ENCODE results near the gene TMEM72. TPM values are rescaled to one million over a fixed set of nuclear protein-coding genes. Genes with fewer than 3 reads are reported as not detected.

Gene TMEM72
- total RNA-seq, 1 experiment from 2014 or later, result not detected

DNA sequence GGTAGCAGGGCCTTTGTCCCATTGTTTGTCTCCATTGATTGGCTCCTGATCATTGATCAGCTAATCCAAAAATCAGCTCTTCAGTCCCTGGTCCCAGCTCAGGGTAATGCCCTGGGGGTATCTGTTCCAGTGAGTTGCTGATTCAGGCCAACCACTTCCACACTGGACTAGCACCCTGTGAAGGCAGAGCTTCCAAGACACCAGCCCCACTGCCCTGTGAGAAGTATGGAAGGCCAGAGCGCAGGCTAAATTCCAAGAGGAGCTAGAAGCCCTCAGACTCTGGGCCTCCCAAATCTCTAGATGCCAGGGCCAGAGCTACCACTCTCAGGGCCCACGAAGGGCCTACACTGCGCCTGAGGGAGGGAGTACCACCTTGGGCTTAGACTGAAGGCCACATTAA, 10.4 kb downstream of the TMEM72 start:
- Histone ChIP-seq H3K36me3 (ENCODE audit: control insufficient read depth in 1 of 2, insufficient read depth in 2 of 2, low read length in 2 of 2) (no peaks in the 10 kb centered on the region), H3K27me3 (ENCODE audit: insufficient read depth, low read length) (no peaks in the 10 kb centered on the region), H3K27ac (ENCODE audit: low read depth, low read length) (no peak overlapping the region), H3K79me2 (ENCODE audit: insufficient read depth, low read length) (no peaks in the 10 kb centered on the region), H3K4me1 (ENCODE audit: control insufficient read depth in 1 of 2, insufficient read depth in 2 of 2, low read length in 2 of 2) (no peaks in the 10 kb centered on the region), H3K4me2 (ENCODE audit: low read length) (no peak overlapping the region), H3K9ac (ENCODE audit: low read length) (no peak overlapping the region), H3K4me3 (replicated peaks in 1 of 2; ENCODE audit: low read depth in 1 of 2, low read length in 2 of 2) (no peak overlapping the region), H3K9me2 (ENCODE audit: insufficient read depth) (no peaks in the 10 kb centered on the region), H2AFZ (ENCODE audit: low read depth, low read length, poor library complexity, severe bottlenecking) (no peak overlapping the region), H4K20me1 (ENCODE audit: insufficient read depth) (no peaks in the 10 kb centered on the region), H3K9me3 (ENCODE audit: control insufficient read depth in 1 of 2, insufficient read depth in 1 of 2, low read depth in 1 of 2, low read length in 2 of 2) (no peaks in the 10 kb centered on the region)
- ChIA-PET POLR2A (no interaction called here), RAD21 (ENCODE audit: low non-redundant PET in 1 of 2, low total read pairs in 2 of 2, uncharacterized antibody in 2 of 2, unreplicated experiment in 2 of 2) (no interaction called here), CTCF (no interaction called here)
- ATAC-seq (no peak), DNase-seq (ENCODE audit: low read depth, low spot score) (no peak)
- intact Hi-C loops (cut with micrococcal nuclease), result no loop called here
- BruUV-seq (replicated peaks), result no TSS peak
- TF ChIP-seq SIN3A (IDR thresholded peaks at IDR 0.05; ENCODE audit: low read depth), result no peak
- no peak for TF ChIP-seq POLR2A (IDR thresholded peaks at IDR 0.05; ENCODE audit: borderline replicate concordance, extremely low read depth, insufficient read depth, insufficient read length)
- no peak for TF ChIP-seq REST (IDR thresholded peaks at IDR 0.05; ENCODE audit: low read depth)
- TF ChIP-seq ELF1 (IDR thresholded peaks at IDR 0.05; ENCODE audit: borderline replicate concordance, low read depth), result no peak
- TF ChIP-seq, protein P1, sequence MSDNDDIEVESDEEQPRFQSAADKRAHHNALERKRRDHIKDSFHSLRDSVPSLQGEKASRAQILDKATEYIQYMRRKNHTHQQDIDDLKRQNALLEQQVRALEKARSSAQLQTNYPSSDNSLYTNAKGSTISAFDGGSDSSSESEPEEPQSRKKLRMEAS (IDR thresholded peaks at IDR 0.05), result no peak
- TF ChIP-seq, protein P2, sequence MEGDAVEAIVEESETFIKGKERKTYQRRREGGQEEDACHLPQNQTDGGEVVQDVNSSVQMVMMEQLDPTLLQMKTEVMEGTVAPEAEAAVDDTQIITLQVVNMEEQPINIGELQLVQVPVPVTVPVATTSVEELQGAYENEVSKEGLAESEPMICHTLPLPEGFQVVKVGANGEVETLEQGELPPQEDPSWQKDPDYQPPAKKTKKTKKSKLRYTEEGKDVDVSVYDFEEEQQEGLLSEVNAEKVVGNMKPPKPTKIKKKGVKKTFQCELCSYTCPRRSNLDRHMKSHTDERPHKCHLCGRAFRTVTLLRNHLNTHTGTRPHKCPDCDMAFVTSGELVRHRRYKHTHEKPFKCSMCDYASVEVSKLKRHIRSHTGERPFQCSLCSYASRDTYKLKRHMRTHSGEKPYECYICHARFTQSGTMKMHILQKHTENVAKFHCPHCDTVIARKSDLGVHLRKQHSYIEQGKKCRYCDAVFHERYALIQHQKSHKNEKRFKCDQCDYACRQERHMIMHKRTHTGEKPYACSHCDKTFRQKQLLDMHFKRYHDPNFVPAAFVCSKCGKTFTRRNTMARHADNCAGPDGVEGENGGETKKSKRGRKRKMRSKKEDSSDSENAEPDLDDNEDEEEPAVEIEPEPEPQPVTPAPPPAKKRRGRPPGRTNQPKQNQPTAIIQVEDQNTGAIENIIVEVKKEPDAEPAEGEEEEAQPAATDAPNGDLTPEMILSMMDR (IDR thresholded peaks at IDR 0.05 in 2 of 3, conservative IDR thresholded peaks at IDR 0.05 in 1 of 3; ENCODE audit: borderline replicate concordance in 1 of 3, insufficient read depth in 1 of 3, low read depth in 2 of 3, low read length in 2 of 3), result no peak
- no peak for TF ChIP-seq RAD21 (IDR thresholded peaks at IDR 0.05; ENCODE audit: low read depth)
- TF ChIP-seq SRF (IDR thresholded peaks at IDR 0.05; ENCODE audit: low read depth), result no peak
- no peak for TF ChIP-seq EZH2phosphoT487 (IDR thresholded peaks at IDR 0.05; ENCODE audit: borderline replicate concordance)
- no peak for TF ChIP-seq TCF7L2 (IDR thresholded peaks at IDR 0.05; ENCODE audit: borderline replicate concordance, extremely low read depth, insufficient read depth, insufficient read length)
- TF ChIP-seq ZBTB33 (IDR thresholded peaks at IDR 0.05; ENCODE audit: extremely low read depth, insufficient replicate concordance, low read length), result no peak
- no peak for TF ChIP-seq ZNF274 (IDR thresholded peaks at IDR 0.05; ENCODE audit: low read depth, low read length)
- TF ChIP-seq EGR1 (IDR thresholded peaks at IDR 0.05; ENCODE audit: low read depth), result no peak

All from HCT116 (cell line).